Mammary microvascular endothelial cell (primary cell): ENCODE results near the gene B4GALT3. TPM values are rescaled to one million over a fixed set of nuclear protein-coding genes. Genes with fewer than 3 reads are reported as not detected.

ENCODE experiments used
- total RNA-seq: library from RNA; depleted of rRNA; stranded (reverse); fragments of >200 nt; gene quantifications from 2 replicates; pipeline ENCODE4 v1.2.3, GENCODE V29; 2015

B4GALT3 gene
- total RNA-seq, result 30.5 and 39.7 TPM in 2 replicates

DNA sequence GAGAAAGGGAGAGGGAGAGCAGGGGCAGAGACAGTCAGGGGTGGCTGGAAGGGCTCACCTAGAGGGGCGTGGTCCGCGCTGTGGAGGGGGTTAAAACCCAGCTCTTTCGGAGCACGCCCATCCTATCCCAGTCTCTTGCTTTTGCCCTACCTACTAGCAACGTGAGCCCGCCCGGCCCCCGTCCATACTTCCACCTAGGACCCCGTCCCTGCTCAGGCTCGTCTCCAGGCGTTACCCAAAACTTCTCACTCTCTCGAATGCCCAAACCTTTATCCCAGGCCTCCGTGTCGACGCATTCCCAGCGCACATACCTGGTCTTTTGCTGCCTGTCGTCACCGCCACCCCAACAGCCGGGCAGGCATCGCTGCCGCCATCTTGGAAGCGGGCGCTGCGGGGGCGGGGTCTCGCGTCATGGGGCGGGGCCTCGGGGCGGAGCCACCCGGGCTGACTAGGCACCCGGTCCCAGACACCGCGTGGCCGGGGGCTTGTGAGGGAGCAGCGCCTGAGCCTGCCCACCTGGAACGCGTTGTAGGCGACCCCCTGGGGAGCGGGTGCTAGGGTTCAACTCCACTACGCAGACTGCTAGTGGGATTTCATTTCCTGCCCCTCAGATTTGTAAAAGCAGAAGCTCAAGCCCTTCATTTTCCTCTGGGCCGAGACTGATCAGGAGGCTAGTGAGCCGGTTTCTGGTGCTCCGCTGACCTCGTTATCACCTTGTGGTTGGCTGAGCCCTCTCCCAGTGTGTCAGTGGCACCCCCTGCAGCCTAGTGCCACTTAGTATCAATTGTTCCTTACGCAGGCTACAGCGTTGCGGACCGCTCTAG is at the start of gene B4GALT3:
Gene B4GALT3 (minus strand): TSS at position 396 of the 824 bp plus-strand sequence. CDS start 1,447 bp downstream, outside the sequence.

DNA sequence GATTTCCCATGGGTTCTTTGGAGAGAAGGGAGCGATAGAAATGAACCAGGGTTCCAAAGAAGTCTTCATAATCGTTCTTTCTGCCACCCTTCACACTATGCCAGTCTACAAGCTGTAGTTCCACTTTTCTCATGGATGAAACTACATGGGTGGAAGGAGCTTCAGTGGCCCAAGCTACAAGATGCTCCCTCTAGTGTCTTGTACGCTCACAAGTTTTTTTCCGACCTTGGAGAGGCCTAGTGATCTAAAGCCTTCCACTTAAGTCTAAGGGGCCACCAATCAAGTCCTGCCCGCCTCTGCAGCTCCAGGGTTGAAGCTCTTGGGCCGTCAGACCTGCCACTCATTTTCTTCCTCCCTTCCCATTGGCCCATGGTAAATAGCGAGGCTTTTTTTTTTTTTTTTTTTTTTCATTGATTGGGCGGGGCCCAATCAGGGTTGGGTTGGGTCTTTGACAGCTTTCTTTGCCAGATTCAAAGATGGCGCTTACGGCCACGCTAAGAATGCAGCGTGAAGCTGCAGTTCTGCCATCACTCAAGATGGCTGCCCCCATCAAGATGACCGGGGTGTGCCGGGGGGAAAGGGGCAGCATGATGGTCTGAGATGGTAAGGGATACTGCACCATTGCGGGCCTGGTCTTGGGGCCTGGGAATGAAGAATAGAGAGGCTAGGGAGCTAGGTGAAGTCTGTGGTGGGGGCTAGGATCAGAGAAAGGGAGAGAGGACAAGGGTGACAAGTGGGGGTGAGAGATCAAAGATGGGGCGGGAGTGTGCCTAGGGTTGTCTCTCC is 48.4 kb upstream of the B4GALT3 start, which contains the start of gene TOMM40L:
Gene TOMM40L (plus strand): TSS at position 527 of the 786 bp plus-strand sequence. CDS start 430 bp downstream, outside the sequence.

DNA sequence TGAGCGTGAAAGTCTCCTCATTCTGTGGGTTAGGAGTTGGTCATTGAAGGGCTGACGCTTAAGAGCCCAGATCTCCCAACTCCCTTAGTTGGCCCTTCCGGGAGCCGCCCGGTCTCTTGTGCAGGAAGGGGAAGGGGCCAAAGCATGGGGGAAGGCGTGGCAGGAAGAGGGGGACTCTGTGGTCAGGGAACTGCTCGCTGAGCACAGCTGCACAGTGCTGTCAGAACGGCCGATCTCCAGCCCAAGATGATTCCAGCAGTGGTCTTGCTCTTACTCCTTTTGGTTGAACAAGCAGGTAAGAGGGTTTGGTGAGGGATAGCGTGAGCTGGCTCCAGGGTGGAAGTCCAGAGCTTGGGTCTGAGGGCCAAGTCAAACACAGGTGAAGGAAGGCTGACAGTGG is 37.8 kb upstream of the B4GALT3 start, which contains the start of gene FCER1G:
Gene FCER1G (plus strand): TSS at position 220 of the 400 bp plus-strand sequence. CDS start 27 bp downstream, at position 247.

DNA sequence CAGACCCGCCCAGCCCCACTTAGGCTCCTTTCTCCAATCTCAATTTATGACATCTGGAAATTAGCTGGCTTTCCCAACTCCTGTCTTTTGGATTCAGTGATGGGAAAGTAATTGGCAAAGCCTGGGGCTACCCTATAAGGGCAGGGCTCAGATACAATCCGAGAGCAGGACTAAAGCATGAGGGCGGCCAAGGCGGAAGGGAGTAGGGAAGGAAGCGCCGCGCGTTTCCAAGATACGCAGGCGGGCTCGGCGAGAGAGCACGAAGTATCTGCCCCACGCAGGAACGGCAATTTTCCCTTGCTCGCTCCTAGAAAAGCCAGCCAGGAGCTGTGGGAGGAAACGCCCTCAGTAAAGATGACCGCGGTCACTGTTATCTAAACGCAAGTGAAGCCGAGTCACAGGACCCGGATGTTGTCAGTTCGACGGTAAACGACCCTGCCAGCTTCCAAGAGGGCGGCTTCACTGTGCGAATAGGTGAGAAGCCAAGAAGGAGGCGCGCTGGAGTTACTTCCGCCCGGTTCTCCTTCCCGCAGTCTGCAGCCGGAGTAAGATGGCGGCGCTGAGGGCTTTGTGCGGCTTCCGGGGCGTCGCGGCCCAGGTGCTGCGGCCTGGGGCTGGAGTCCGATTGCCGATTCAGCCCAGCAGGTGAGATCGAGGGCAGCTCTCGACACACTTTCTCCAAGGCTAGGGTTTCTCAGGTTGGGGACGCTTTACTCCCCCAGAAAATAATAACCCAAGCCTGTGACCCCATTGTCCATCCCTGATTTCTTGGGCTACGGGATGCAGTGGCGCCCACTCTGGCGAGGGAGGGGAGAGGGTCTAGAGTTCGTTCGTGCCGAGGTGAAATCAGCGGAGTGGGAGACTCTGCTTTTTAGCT is 24.8 kb upstream of the B4GALT3 start, which contains the start of gene NDUFS2:
Gene NDUFS2 (plus strand): TSS at position 532 of the 877 bp plus-strand sequence. CDS start 19 bp downstream, at position 551.

DNA sequence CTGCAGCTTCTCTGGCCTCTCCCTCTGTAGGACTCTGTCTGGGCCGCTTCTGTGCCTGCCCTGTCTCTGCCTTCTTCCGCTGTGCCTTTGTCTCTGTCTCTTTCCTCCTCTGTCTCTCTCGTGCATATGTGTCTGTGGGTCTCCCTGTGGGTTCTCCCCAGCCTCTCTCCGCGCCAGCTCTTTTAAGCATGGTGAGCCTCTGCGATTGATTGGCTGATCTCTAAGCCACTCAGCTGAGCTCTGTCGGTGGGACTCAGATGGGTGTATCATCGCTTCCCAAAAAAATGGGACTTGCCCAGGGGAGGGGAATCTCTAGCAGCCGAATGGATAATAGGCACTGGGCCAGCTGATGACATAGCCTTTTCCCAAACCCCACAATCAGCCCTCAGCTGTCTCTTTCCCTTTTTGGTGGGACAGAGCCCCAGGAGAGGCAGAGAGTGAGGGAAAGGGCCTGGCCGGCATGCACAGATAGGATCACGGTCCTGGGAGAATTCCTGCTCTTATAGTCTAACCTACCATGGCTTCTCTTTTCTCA is 21.7 kb upstream of the B4GALT3 start, which contains the start of gene ADAMTS4:
Gene ADAMTS4 (minus strand): TSS at position 158 of the 535 bp plus-strand sequence. CDS start 427 bp downstream, outside the sequence.

DNA sequence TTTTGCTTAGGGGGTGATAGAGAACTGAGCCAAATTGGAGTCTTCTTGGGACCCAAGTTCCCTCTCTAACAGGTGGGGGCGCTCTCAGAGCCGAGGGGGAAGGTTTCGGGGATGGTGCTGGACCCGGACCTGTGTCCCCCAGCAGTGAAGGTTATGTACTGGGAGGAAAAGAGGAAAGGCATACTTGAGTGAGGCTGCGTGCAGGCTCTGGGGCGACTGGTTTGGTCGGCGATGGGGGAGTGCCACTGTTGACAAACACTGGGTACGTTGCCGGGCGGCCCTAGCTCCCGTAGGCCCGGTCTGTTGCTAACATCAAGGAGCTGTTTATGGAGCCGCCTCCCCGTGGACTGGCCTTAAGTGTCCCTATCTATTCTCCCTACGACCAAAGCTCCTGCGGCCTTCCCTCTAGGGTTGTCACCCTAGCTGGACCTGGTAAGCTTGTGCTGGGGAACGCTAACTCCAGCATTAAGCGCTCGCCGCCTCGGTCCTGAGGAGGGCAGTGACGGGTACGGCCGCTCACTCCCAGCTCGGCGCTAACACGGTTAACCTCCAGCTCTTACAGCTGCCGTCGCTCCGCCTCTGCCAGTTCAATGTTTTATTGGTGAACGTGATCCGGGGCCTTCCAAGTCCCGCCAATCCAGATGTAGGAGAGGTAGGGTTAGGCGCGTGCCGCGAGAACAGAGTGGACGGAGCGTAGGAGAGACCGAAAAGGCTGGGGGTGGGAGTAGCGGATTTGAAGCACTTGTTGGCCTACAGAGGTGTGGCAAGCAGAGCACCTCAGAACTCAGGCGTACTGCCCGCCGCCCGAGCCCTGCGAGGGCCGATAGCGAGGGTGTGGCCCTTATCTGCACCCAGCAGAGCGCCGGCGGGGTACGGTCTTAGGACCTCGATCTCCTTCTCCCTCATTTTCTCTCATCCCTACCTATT is 11.3 kb downstream of the B4GALT3 start, which contains the start of gene PPOX:
Gene PPOX (plus strand): TSS at position 685 of the 927 bp plus-strand sequence. CDS start 422 bp downstream, outside the sequence.

DNA sequence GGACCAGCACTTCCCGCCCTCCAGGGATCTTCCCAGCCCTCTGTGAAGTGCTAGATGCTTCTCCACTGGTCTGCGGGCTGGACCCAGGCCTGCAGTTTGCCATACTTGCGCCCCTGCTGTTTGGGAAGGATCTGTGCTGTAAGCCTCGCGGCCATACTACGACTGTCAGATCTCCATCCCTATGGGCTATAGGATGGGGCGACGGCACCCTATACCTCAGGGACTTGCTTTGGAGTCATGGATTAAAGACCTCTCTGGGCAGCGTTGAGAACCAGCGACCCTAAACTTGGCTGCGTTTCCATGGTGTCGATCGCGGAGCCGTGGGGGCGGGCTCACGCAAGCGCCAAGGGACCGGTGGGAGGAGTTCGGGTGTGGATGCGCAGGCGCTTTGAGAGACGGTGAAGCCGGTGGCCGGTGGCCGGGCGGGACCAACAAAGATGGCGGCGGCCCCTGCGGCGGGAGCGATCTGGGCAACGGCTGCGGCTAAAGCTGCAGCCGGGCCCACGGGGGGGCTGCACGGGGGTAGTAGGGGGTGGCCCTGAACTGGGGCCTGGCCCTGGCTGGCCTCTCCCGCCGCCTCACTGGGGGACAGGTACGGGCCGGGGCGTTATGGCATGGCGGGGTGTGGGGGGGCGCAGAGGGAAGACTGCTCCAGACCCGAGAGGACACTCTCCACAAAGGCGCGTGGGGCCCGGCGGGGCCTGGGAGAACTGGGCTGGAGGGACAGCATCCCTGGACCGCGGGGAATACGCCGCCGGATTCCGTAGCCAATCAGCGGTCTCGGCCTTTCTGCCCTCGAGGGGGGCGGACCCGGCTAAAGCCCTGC is 18.0 kb downstream of the B4GALT3 start, which contains the start of gene USP21:
Gene USP21 (plus strand): TSS at position 414 of the 826 bp plus-strand sequence. CDS start 1,141 bp downstream, outside the sequence.

DNA sequence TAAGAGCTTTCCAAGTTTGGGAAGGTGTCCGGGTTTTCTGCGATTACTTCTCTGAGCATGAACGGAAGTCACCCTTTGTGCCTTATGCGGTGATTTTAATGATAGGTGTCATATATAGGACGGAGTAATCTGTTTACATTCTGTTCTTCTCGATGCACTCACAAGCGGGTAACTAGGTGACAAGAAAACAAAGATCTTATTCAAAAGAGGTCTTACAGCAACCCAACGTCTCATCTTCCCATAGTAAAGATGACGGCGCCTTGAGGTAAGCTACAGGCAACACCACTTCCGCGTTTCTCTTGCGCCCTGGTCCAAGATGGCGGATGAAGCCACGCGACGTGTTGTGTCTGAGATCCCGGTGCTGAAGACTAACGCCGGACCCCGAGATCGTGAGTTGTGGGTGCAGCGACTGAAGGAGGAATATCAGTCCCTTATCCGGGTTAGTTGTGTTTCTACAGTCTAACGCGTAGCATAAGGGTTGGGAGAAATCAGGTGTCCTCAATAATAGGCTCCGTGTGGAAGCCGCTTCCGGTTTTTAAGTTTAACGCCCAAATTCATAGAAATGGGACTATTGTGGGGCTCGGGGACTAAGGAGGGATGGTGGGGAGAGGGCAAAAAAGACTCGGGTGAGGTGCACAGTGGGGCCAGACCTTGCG is 23.5 kb downstream of the B4GALT3 start, which contains the start of gene UFC1:
Gene UFC1 (plus strand): TSS at position 297 of the 656 bp plus-strand sequence. CDS start 20 bp downstream, at position 317.

DNA sequence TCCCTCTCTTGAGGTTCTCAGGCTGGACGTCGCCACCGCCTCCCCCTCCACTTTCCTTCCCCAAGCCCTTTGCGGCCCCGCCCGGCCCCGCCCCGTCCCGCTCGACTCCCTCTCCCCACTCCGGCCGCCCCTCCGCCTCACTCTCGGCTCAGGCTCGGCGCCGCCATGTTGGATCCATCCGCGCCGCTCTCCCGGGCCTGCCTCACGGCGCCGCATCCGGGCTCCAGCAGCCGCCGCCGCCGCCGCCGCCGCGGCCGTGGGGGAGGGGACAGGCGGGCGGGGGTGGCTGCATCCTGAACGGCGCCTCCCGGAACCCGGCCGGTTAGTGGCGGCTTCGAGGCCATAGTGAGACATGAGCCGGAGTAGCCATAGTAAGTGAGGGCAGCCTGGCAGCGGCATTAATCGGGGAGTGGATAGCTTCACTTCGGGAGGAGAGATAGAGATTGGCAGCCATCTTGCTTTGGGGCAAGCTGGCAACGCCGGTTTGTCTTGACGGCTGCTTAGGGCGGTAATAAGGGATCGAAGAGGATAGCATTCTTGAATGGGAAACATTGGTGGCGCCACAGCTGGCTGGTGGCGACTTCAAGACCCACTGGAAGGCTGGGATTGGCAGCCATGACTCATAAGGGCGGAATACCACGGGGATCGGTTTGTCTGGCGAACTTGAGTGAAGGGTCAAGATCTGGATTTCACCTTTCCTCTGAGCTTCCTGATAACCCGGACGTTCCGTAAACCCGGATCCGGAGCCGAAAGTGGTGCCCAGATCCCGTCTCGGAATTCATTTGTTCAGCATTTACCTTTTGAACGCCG is 44.7 kb downstream of the B4GALT3 start, which contains the start of gene DEDD:
Gene DEDD (minus strand): TSS at position 258 of the 810 bp plus-strand sequence. CDS start 8,205 bp downstream, outside the sequence.

Other genes starting within 250 kb of the B4GALT3 start
- gene ITLN2, start 222.7 kb downstream of the B4GALT3 start, total RNA-seq, result not detected in 2 replicates
- 67.0 and 77.2 TPM in 2 replicates for gene F11R, start 156.4 kb downstream of the B4GALT3 start, total RNA-seq
- 1.5 TPM in 1 of 2 replicates, not detected in the other for gene TSTD1, start 138.5 kb downstream of the B4GALT3 start, total RNA-seq
- 59.0 and 59.1 TPM in 2 replicates for gene USF1, start 131.5 kb downstream of the B4GALT3 start, total RNA-seq
- 0.13 and 0.20 TPM in 2 replicates for gene ARHGAP30, start 107.6 kb downstream of the B4GALT3 start, total RNA-seq
- gene NECTIN4, start 87.9 kb downstream of the B4GALT3 start, total RNA-seq, result 0.47 and 0.54 TPM in 2 replicates
- gene KLHDC9, start 79.1 kb downstream of the B4GALT3 start, total RNA-seq, result 1.1 and 2.6 TPM in 2 replicates
- 63.7 and 71.8 TPM in 2 replicates for gene PFDN2, start 59.5 kb downstream of the B4GALT3 start, total RNA-seq
- 20.9 and 27.4 TPM in 2 replicates for gene NIT1, start 59.4 kb downstream of the B4GALT3 start, total RNA-seq
- gene DEDD, start 44.8 kb downstream of the B4GALT3 start, total RNA-seq, result 19.4 and 31.8 TPM in 2 replicates
- gene UFC1, start 23.5 kb downstream of the B4GALT3 start, total RNA-seq, result 72.6 and 84.7 TPM in 2 replicates
- gene USP21, start 18.0 kb downstream of the B4GALT3 start, total RNA-seq, result 5.7 and 7.1 TPM in 2 replicates
- 10.7 and 12.0 TPM in 2 replicates for gene PPOX, start 11.1 kb downstream of the B4GALT3 start, total RNA-seq
- gene ADAMTS4, start 21.5 kb upstream of the B4GALT3 start, total RNA-seq, result 26.7 and 28.6 TPM in 2 replicates
- gene NDUFS2, start 24.9 kb upstream of the B4GALT3 start, total RNA-seq, result 102 and 119 TPM in 2 replicates
- gene FCER1G, start 37.8 kb upstream of the B4GALT3 start, total RNA-seq, result not detected in 2 replicates
- not detected in 2 replicates for gene APOA2, start 46.1 kb upstream of the B4GALT3 start, total RNA-seq
- gene TOMM40L, start 48.6 kb upstream of the B4GALT3 start, total RNA-seq, result 21.1 and 22.1 TPM in 2 replicates
- not detected in 2 replicates for gene NR1I3, start 60.7 kb upstream of the B4GALT3 start, total RNA-seq
- gene PCP4L1, start 81.2 kb upstream of the B4GALT3 start, total RNA-seq, result not detected in 2 replicates
- 1.8 and 2.1 TPM in 2 replicates for gene MPZ, start 132.5 kb upstream of the B4GALT3 start, total RNA-seq
- 40.2 and 58.0 TPM in 2 replicates for gene SDHC, start 136.9 kb upstream of the B4GALT3 start, total RNA-seq
- gene CFAP126, start 190.4 kb upstream of the B4GALT3 start, total RNA-seq, result not detected in 2 replicates